ENCODE data around the gene MARCOL. TPM values are rescaled to one million over a fixed set of nuclear protein-coding genes. Genes with fewer than 3 reads are reported as not detected.

The MARCOL gene
- total RNA-seq, 1 experiment from 2014 or later = not detected

GRCh38 chr5:148201151-148201550, 37.2 kb upstream of the MARCOL start:
- Histone ChIP-seq H3K9me3 (ENCODE audit: control insufficient read depth in 1 of 2, insufficient read depth in 1 of 2, low read depth in 1 of 2, low read length in 2 of 2) (no peaks in the 10 kb centered on the region), H3K79me2 (ENCODE audit: insufficient read depth, low read length) (no peaks in the 10 kb centered on the region), H3K36me3 (ENCODE audit: control insufficient read depth in 1 of 2, insufficient read depth in 2 of 2, low read length in 2 of 2) (no peaks in the 10 kb centered on the region), H3K4me1 (ENCODE audit: control insufficient read depth in 1 of 2, insufficient read depth in 2 of 2, low read length in 2 of 2) (no peaks in the 10 kb centered on the region), H4K20me1 (ENCODE audit: insufficient read depth) (no peaks in the 10 kb centered on the region), H3K4me3 (replicated peaks in 1 of 2; ENCODE audit: low read depth in 1 of 2, low read length in 2 of 2) (no peak overlapping the region), H3K9ac (ENCODE audit: low read length) (no peak overlapping the region), H3K27me3 (ENCODE audit: insufficient read depth, low read length) (no peaks in the 10 kb centered on the region; the same call in 1 of the 2 replicates), H3K4me2 (ENCODE audit: low read length) (no peak overlapping the region), H3K9me2 (ENCODE audit: insufficient read depth) (no peaks in the 10 kb centered on the region), H3K27ac (ENCODE audit: low read depth, low read length) (no peak overlapping the region), H2AFZ (ENCODE audit: low read depth, low read length, poor library complexity, severe bottlenecking) (no peak overlapping the region)
- POLR2A ChIA-PET = no interaction called here
- BruUV-seq (replicated peaks) = no TSS peak
- no peak for DNase-seq (ENCODE audit: low read depth, low spot score)
- intact Hi-C loops (cut with micrococcal nuclease) = no loop called here
- no peak for TF ChIP-seq ZNF274 (IDR thresholded peaks at IDR 0.05; ENCODE audit: low read depth, low read length)
- TF ChIP-seq RAD21 (IDR thresholded peaks at IDR 0.05; ENCODE audit: low read depth) = no peak
- TF ChIP-seq SRF (IDR thresholded peaks at IDR 0.05; ENCODE audit: low read depth) = no peak
- TF ChIP-seq ZFX (IDR thresholded peaks at IDR 0.05) = no peak
- no peak for TF ChIP-seq YY1 (IDR thresholded peaks at IDR 0.05; ENCODE audit: extremely low read depth, insufficient replicate concordance, low read depth, low read length)
- no peak for TF ChIP-seq JUND (IDR thresholded peaks at IDR 0.05)
- TF ChIP-seq ELF1 (IDR thresholded peaks at IDR 0.05; ENCODE audit: borderline replicate concordance, low read depth) = no peak
- no peak for TF ChIP-seq EZH2 (IDR thresholded peaks at IDR 0.05)
- TF ChIP-seq SIN3A (IDR thresholded peaks at IDR 0.05; ENCODE audit: low read depth) = no peak
- no peak for ATAC-seq
- CTCF ChIA-PET = no interaction called here
- RAD21 ChIA-PET (ENCODE audit: low non-redundant PET in 1 of 2, low total read pairs in 2 of 2, uncharacterized antibody in 2 of 2, unreplicated experiment in 2 of 2) = no interaction called here

- Histone ChIP-seq H3K4me2 (ENCODE audit: low read length) (no peak within 1 kb of the TSS), H3K27me3 (ENCODE audit: insufficient read depth, low read length) (no peaks in the 10 kb centered on the region), H3K79me2 (ENCODE audit: insufficient read depth, low read length) (no peaks in the 10 kb centered on the region), H3K4me1 (ENCODE audit: control insufficient read depth in 1 of 2, insufficient read depth in 2 of 2, low read length in 2 of 2) (no peaks in the 10 kb centered on the region), H3K9me3 (ENCODE audit: control insufficient read depth in 1 of 2, insufficient read depth in 1 of 2, low read depth in 1 of 2, low read length in 2 of 2) (no peaks in the 10 kb centered on the region), H3K27ac (ENCODE audit: low read depth, low read length) (no peak within 1 kb of the TSS), H3K36me3 (ENCODE audit: control insufficient read depth in 1 of 2, insufficient read depth in 2 of 2, low read length in 2 of 2) (no peaks in the 10 kb centered on the region), H3K9ac (ENCODE audit: low read length) (no peak within 1 kb of the TSS), H2AFZ (ENCODE audit: low read depth, low read length, poor library complexity, severe bottlenecking) (no peak within 1 kb of the TSS), H3K4me3 (replicated peaks in 1 of 2; ENCODE audit: low read depth in 1 of 2, low read length in 2 of 2) (no peak within 1 kb of the TSS), H4K20me1 (ENCODE audit: insufficient read depth) (no peaks in the 10 kb centered on the region), H3K9me2 (ENCODE audit: insufficient read depth) (no peaks in the 10 kb centered on the region)
- ChIA-PET CTCF (interaction anchor here (0.7 kb wide), 1 partner anchor 38 kb away, joined by 3 read pairs; no protein-coding TSS in a partner anchor), RAD21 (ENCODE audit: low non-redundant PET in 1 of 2, low total read pairs in 2 of 2, uncharacterized antibody in 2 of 2, unreplicated experiment in 2 of 2) (no interaction called here), POLR2A (no interaction called here)
- DNase-seq (ENCODE audit: low read depth, low spot score) = no peak
- ATAC-seq = no peak
- intact Hi-C loops (cut with micrococcal nuclease) = no loop called here
- BruUV-seq (replicated peaks) = no TSS peak
- TF ChIP-seq ELF1 (IDR thresholded peaks at IDR 0.05; ENCODE audit: borderline replicate concordance, low read depth) = no peak
- no peak for TF ChIP-seq EZH2phosphoT487 (IDR thresholded peaks at IDR 0.05; ENCODE audit: borderline replicate concordance)
- no peak for TF ChIP-seq POLR2AphosphoS5 (IDR thresholded peaks at IDR 0.05; ENCODE audit: low read depth, low read length)
- no peak for TF ChIP-seq ZFX (IDR thresholded peaks at IDR 0.05)
- TF ChIP-seq SIN3A (IDR thresholded peaks at IDR 0.05; ENCODE audit: low read depth) = no peak
- no peak for TF ChIP-seq SP1 (IDR thresholded peaks at IDR 0.05; ENCODE audit: low read depth)
- TF ChIP-seq, protein P1, sequence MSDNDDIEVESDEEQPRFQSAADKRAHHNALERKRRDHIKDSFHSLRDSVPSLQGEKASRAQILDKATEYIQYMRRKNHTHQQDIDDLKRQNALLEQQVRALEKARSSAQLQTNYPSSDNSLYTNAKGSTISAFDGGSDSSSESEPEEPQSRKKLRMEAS (IDR thresholded peaks at IDR 0.05) = no peak
- TF ChIP-seq REST (IDR thresholded peaks at IDR 0.05; ENCODE audit: low read depth) = no peak
- TF ChIP-seq, protein P2, sequence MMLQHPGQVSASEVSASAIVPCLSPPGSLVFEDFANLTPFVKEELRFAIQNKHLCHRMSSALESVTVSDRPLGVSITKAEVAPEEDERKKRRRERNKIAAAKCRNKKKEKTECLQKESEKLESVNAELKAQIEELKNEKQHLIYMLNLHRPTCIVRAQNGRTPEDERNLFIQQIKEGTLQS (IDR thresholded peaks at IDR 0.05) = no peak
Measured at GRCh38 chr5:148202531-148203203, 35.7 kb upstream of the MARCOL start, which contains the start of gene SPINK6. Gene SPINK6, plus strand, starts transcription at chr5:148203042. Its CDS starts 55 bp downstream, at chr5:148203097.
